Peyer's patch (tissue), 4 donors: ENCODE measurements around the gene CREBRF. TPM values are rescaled to one million over a fixed set of nuclear protein-coding genes. Genes with fewer than 3 reads are reported as not detected.
"Not testable (repeated sequence)": the region's sequence is repeated elsewhere in the genome, so short reads cannot be mapped to it uniquely, and the experiment has no call there.

ENCODE experiments used
- DNase-seq, 3 donors: peaks; one replicate each; pipeline ENCODE4 v3.0.0-alpha.2; 2017 to 2019
- H3K27ac ChIP-seq, 4 donors: fragments of 200-600 bp; sonication (generic); one replicate each; pipeline ENCODE4 v1.5.1; 2016 to 2019
- H3K27me3 ChIP-seq, 2 donors: fragments of 200-600 bp; sonication (generic); one replicate each; pipeline ENCODE4 v1.5.1; 2019
- H3K36me3 ChIP-seq, 3 donors: fragments of 200-600 bp; sonication (generic); one replicate each; pipeline ENCODE4 v1.5.1; 2016 to 2019
- H3K4me1 ChIP-seq, 4 donors: fragments of 200-600 bp; sonication (generic); one replicate each; pipeline ENCODE4 v1.5.1; 2016 to 2019
- H3K4me3 ChIP-seq, 4 donors: fragments of 200-600 bp; sonication (generic); 1 replicate in 3 of 4; 2 replicates in 1 of 4; pipeline ENCODE4 v1.5.1; 2016 to 2019; ENCODE audit warnings: mild to moderate bottlenecking in 1 of 4
- H3K9me3 ChIP-seq, 4 donors: fragments of 200-600 bp; sonication (generic); one replicate each; pipeline ENCODE4 v1.5.1; 2016 to 2019; ENCODE audit warnings: mild to moderate bottlenecking in 1 of 4
- CTCF ChIP-seq, 6 experiments: fragments of 450-650 bp in 4 of 6; fragments of 200-600 bp in 2 of 6; sonication (generic) in 1 of 6; IDR thresholded peaks; one replicate each; pipeline ENCODE4 v1.5.1; 2017 to 2019; ENCODE audit warnings: antibody characterized with exemption in 6 of 6, mild to moderate bottlenecking in 3 of 6, moderate library complexity in 1 of 6
- POLR2A ChIP-seq, 2 donors: fragments of 450-650 bp; IDR thresholded peaks; one replicate each; pipeline ENCODE4 v1.5.1; 2017; ENCODE audit warnings: antibody characterized with exemption in 2 of 2, mild to moderate bottlenecking in 2 of 2, moderate library complexity in 2 of 2
- total RNA-seq, 4 donors: library from RNA; depleted of rRNA; stranded (reverse); fragments of >200 nt; gene quantifications; one replicate each; pipeline ENCODE4 v1.1.0, GENCODE V29; 2016

Gene CREBRF
- total RNA-seq, 4 donors from 2014 or later = 27.8 to 75.9 (median 34.1) TPM

- peaks cover 0 to 12% (median 0%) of the 10 kb centered on the region in 3 donors for H3K36me3 ChIP-seq
- H3K4me3 ChIP-seq = no peak overlapping the region
- TF ChIP-seq POLR2A (IDR thresholded peaks at IDR 0.05) (no peak), CTCF (IDR thresholded peaks at IDR 0.05) (no peak)
- no peaks in the 10 kb centered on the region for H3K9me3 ChIP-seq
- no peak for DNase-seq
- no peaks in the 10 kb centered on the region for H3K4me1 ChIP-seq
- no peak overlapping the region for H3K27ac ChIP-seq
- H3K27me3 ChIP-seq = no peaks in the 10 kb centered on the region
Observed at GRCh38 chr5:173103411-173103810, 47.3 kb downstream of the CREBRF start.

- H3K27ac ChIP-seq = no peak overlapping the region
- H3K4me3 ChIP-seq = no peak overlapping the region
- TF ChIP-seq POLR2A (IDR thresholded peaks at IDR 0.05) = no peak
- TF ChIP-seq CTCF (IDR thresholded peaks at IDR 0.05) = no peak
- no peaks in the 10 kb centered on the region for H3K4me1 ChIP-seq
- no peak for DNase-seq
- H3K9me3 ChIP-seq = no peaks in the 10 kb centered on the region
- peaks cover 0 to 49% (median 0%) of the 10 kb centered on the region in 3 donors for H3K36me3 ChIP-seq
- no peaks in the 10 kb centered on the region for H3K27me3 ChIP-seq
Observed at GRCh38 chr5:173108914-173109313, 52.8 kb downstream of the CREBRF start.

- peaks cover 0 to 67% (median 0%) of the 10 kb centered on the region in 3 donors for H3K36me3 ChIP-seq
Observed at GRCh38 chr5:173114536-173114935, 58.4 kb downstream of the CREBRF start.

GRCh38 chr5:173119719-173120118 is 63.6 kb downstream of the CREBRF start:
- Histone ChIP-seq H3K4me3 (no peak overlapping the region), H3K9me3 (no peaks in the 10 kb centered on the region), H3K27ac (no peak overlapping the region), H3K27me3 (no peaks in the 10 kb centered on the region), H3K36me3 (peaks cover 0 to 63% (median 0%) of the 10 kb centered on the region in 3 donors), H3K4me1 (no peaks in the 10 kb centered on the region)
- DNase-seq = no peak
- TF ChIP-seq POLR2A (IDR thresholded peaks at IDR 0.05) (no peak), CTCF (IDR thresholded peaks at IDR 0.05) (no peak)

More at GRCh38 chr5:173114536-173114935, 58.4 kb downstream of the CREBRF start:
- Histone ChIP-seq H3K9me3 (no peaks in the 10 kb centered on the region), H3K27me3 (no peaks in the 10 kb centered on the region), H3K27ac (no peak overlapping the region), H3K4me1 (no peaks in the 10 kb centered on the region), H3K4me3 (no peak overlapping the region)
- TF ChIP-seq CTCF (IDR thresholded peaks at IDR 0.05) (no peak), POLR2A (IDR thresholded peaks at IDR 0.05) (no peak)
- no peak for DNase-seq

- H3K4me3 ChIP-seq = no peak overlapping the region
- TF ChIP-seq POLR2A (IDR thresholded peaks at IDR 0.05) = no peak
- peaks cover 0 to 76% (median 0%) of the 10 kb centered on the region in 3 donors for H3K36me3 ChIP-seq
- H3K4me1 ChIP-seq = no peaks in the 10 kb centered on the region
- no peaks in the 10 kb centered on the region for H3K27me3 ChIP-seq
- no peak overlapping the region for H3K27ac ChIP-seq
- no peaks in the 10 kb centered on the region for H3K9me3 ChIP-seq
- no peak for DNase-seq
Observed at GRCh38 chr5:173123416-173123815, 67.3 kb downstream of the CREBRF start.

- not testable (repeated sequence) for H3K4me1 ChIP-seq, H3K9me3 ChIP-seq, H3K27ac ChIP-seq, H3K4me3 ChIP-seq, DNase-seq, H3K27me3 ChIP-seq
- H3K36me3 ChIP-seq = peaks cover 0 to 54% (median 0%) of the 10 kb centered on the region in 3 donors
Observed at GRCh38 chr5:173132166-173132565, 76.0 kb downstream of the CREBRF start.

- no peak for DNase-seq
- Histone ChIP-seq H3K36me3 (peaks cover 0 to 10% (median 0%) of the 10 kb centered on the region in 3 donors), H3K9me3 (no peaks in the 10 kb centered on the region), H3K4me3 (no peak overlapping the region), H3K27me3 (no peaks in the 10 kb centered on the region), H3K27ac (no peak overlapping the region), H3K4me1 (no peaks in the 10 kb centered on the region)
- TF ChIP-seq CTCF (IDR thresholded peaks at IDR 0.05) (no peak), POLR2A (IDR thresholded peaks at IDR 0.05) (no peak)
Observed at GRCh38 chr5:173138707-173139106, 82.6 kb downstream of the CREBRF start.
